ENCODE results near the gene QPRT.

- TF ChIP-seq POLR2A (IDR thresholded peaks at IDR 0.05): no peak
- no peak for TF ChIP-seq CTCF (IDR thresholded peaks at IDR 0.05)
These were observed 16.8 kb upstream of the QPRT start for GRCh38 chr16:29662000-29662728.
